Body of pancreas (tissue), 4 donors: ENCODE data around the gene CPZ. TPM values are rescaled to one million over a fixed set of nuclear protein-coding genes. Genes with fewer than 3 reads are reported as not detected.

Experiments used
- ATAC-seq: fragments of 150-250 bp; one replicate; pipeline ENCODE4 v1.9.1; 2016
- DNase-seq, 4 donors: peaks; one replicate each; pipeline ENCODE4 v3.0.0-alpha.2; 2019
- H3K27ac ChIP-seq, 4 donors: fragments of 200-600 bp; sonication (generic); 1 replicate in 3 of 4; 2 replicates in 1 of 4; pipeline versions ENCODE4 v1.5.1 to v1.6.1; 2016 to 2019; ENCODE audit warnings: mild to moderate bottlenecking in 1 of 4, mixed read lengths in 1 of 4, moderate library complexity in 1 of 4
- H3K27me3 ChIP-seq, 2 donors: fragments of 200-600 bp; sonication (generic); one replicate each; pipeline ENCODE4 v1.6.0; 2016; ENCODE audit warnings: mild to moderate bottlenecking in 1 of 2
- H3K36me3 ChIP-seq, 2 donors: fragments of 200-600 bp; sonication (generic); replicated peaks in 1 of 2; 2 replicates each; pipeline ENCODE4 v1.5.1; 2016; ENCODE audit warnings: low read depth in 2 of 2; ENCODE audit not compliant: insufficient read depth in 1 of 2
- H3K4me1 ChIP-seq: fragments of 200-600 bp; sonication (generic); one replicate; pipeline ENCODE4 v1.6.0; 2016
- H3K4me3 ChIP-seq, 2 donors: fragments of 200-600 bp; sonication (generic); 1 replicate in 1 of 2; 2 replicates in 1 of 2; pipeline ENCODE4 v1.5.1; 2016 to 2019
- H3K9me3 ChIP-seq, 3 donors: fragments of 200-600 bp; sonication (generic); 1 replicate in 2 of 3; 2 replicates in 1 of 3; pipeline ENCODE4 v1.5.1; 2016
- CTCF ChIP-seq, 7 experiments: fragments of 450-650 bp in 4 of 7; fragments of 200-600 bp in 3 of 7; sonication (generic) in 3 of 7; IDR thresholded peaks; one replicate each; pipeline ENCODE4 v1.5.1; 2016 to 2019; ENCODE audit warnings: antibody characterized with exemption in 7 of 7
- POLR2A ChIP-seq, 3 donors: fragments of 450-650 bp; IDR thresholded peaks; one replicate each; pipeline ENCODE4 v1.6.1; 2016; ENCODE audit warnings: antibody characterized with exemption in 3 of 3, mild to moderate bottlenecking in 2 of 3
- WGBS, 2 donors: methylation state at CpG; one replicate each; pipeline ENCODE4 v1.1.5; 2017; 5-methylcytosine and 5-hydroxymethylcytosine counted together
- intact Hi-C: fragments of 100-400 bp; cut with DNase I; formaldehyde crosslinking; loops from one replicate; pipeline ENCODE4 v1.15.1; 2023
- total RNA-seq, 2 donors: library from RNA; depleted of rRNA; stranded (reverse); fragments of >200 nt; gene quantifications; one replicate each; pipeline ENCODE4 v1.1.0, GENCODE V29; 2016

Gene CPZ
- total RNA-seq, 2 donors from 2014 or later = 0.66 to 0.78 TPM

- WGBS, 2 donors = 63 to 71% methylated on average over 5 to 10 of the region's 10 CpGs
- Histone ChIP-seq H3K4me1 (peaks cover 8% of the 10 kb centered on the region), H3K27me3 (peaks cover 0 to 8% of the 10 kb centered on the region in 2 donors), H3K27ac (no peak overlapping the region), H3K36me3 (no peaks in the 10 kb centered on the region), H3K4me3 (no peak overlapping the region), H3K9me3 (no peaks in the 10 kb centered on the region)
- TF ChIP-seq POLR2A (IDR thresholded peaks at IDR 0.05) (no peak), CTCF (IDR thresholded peaks at IDR 0.05) (no peak)
- intact Hi-C loops = no loop called here
- no peak for DNase-seq
- no peak for ATAC-seq
Observed at GRCh38 chr4:8589336-8589735, 3.2 kb upstream of the CPZ start.

- DNase-seq (no peak), ATAC-seq (no peak)
- intact Hi-C loops = loop anchor here (5.0 kb wide), 1 partner anchor 123 kb away; no protein-coding TSS in a partner anchor
- H3K27ac ChIP-seq = no peak overlapping the region
- TF ChIP-seq CTCF (IDR thresholded peaks at IDR 0.05) (no peak), POLR2A (IDR thresholded peaks at IDR 0.05) (no peak)
- WGBS, 2 donors = 46 to 48% methylated on average over 8 to 11 of the region's 11 CpGs
- no peak overlapping the region for H3K4me3 ChIP-seq
- peaks cover 0 to 8% of the 10 kb centered on the region in 2 donors for H3K27me3 ChIP-seq
- peaks cover 8% of the 10 kb centered on the region for H3K4me1 ChIP-seq
- H3K9me3 ChIP-seq = no peaks in the 10 kb centered on the region
- H3K36me3 ChIP-seq = no peaks in the 10 kb centered on the region
Observed at GRCh38 chr4:8589823-8590545, 2.6 kb upstream of the CPZ start.

- Histone ChIP-seq H3K4me3 (no peak overlapping the region), H3K27me3 (peaks cover 0 to 8% of the 10 kb centered on the region in 2 donors), H3K27ac (no peak overlapping the region), H3K4me1 (peaks cover 8% of the 10 kb centered on the region), H3K36me3 (no peaks in the 10 kb centered on the region), H3K9me3 (no peaks in the 10 kb centered on the region)
- 57 to 73% methylated on average over 3 to 5 of the region's 5 CpGs for WGBS, 2 donors
- no peak for ATAC-seq
- intact Hi-C loops = loop anchor here (5.0 kb wide), 1 partner anchor 123 kb away; no protein-coding TSS in a partner anchor
- no peak for DNase-seq
- no peak for TF ChIP-seq POLR2A (IDR thresholded peaks at IDR 0.05)
- no peak for TF ChIP-seq CTCF (IDR thresholded peaks at IDR 0.05)
Observed at GRCh38 chr4:8590546-8590880, 2.1 kb upstream of the CPZ start.

- no peak for ATAC-seq
- TF ChIP-seq POLR2A (IDR thresholded peaks at IDR 0.05) = no peak
- no peak for DNase-seq
- Histone ChIP-seq H3K36me3 (no peaks in the 10 kb centered on the region), H3K4me1 (peaks cover 8% of the 10 kb centered on the region), H3K27ac (no peak overlapping the region), H3K27me3 (peaks cover 0 to 8% of the 10 kb centered on the region in 2 donors), H3K4me3 (no peak overlapping the region), H3K9me3 (no peaks in the 10 kb centered on the region)
- intact Hi-C loops = loop anchor here (5.0 kb wide), 1 partner anchor 124 kb away; no protein-coding TSS in a partner anchor
- WGBS, 2 donors = 33 to 67% methylated on average over 4 to 9 of the region's 9 CpGs
Observed at GRCh38 chr4:8591114-8591513, 1.5 kb upstream of the CPZ start.

- no peaks in the 10 kb centered on the region for H3K9me3 ChIP-seq
- H3K27me3 ChIP-seq = peaks cover 0 to 8% of the 10 kb centered on the region in 2 donors
- no peak for TF ChIP-seq CTCF (IDR thresholded peaks at IDR 0.05)
- TF ChIP-seq POLR2A (IDR thresholded peaks at IDR 0.05) = no peak
- H3K36me3 ChIP-seq = no peaks in the 10 kb centered on the region
- no peak for DNase-seq
- intact Hi-C loops = loop anchor here (5.0 kb wide), 1 partner anchor 124 kb away; no protein-coding TSS in a partner anchor
- no peak overlapping the region for H3K27ac ChIP-seq
- peaks cover 8% of the 10 kb centered on the region for H3K4me1 ChIP-seq
- 44 to 54% methylated on average over 12 to 15 of the region's 15 CpGs for WGBS, 2 donors
- ATAC-seq = no peak
- no peak overlapping the region for H3K4me3 ChIP-seq
Observed at GRCh38 chr4:8591626-8592365, 769 bp upstream of the CPZ start.
